WTC11 (cell line): ENCODE results near the gene OXNAD1. TPM values are rescaled to one million over a fixed set of nuclear protein-coding genes. Genes with fewer than 3 reads are reported as not detected.

Experiments used
- ATAC-seq: fragments of 200-7000 bp; cut with Tn5 transposase; 2 replicates; pipeline ENCODE4 v1.10.0; 2021; ENCODE audit warnings: mild to moderate bottlenecking, moderate library complexity
- CTCF ChIA-PET: fragments of 300-600 bp; sonication (Branson Sonifier 250); formaldehyde crosslinking; loops from one replicate; lab custom pipeline; 2021; ENCODE audit warnings: antibody characterized with exemption; lab: Charles Lee
- POLR2A ChIA-PET: fragments of 350-600 bp; sonication (Branson Sonifier 250); formaldehyde crosslinking; loops from one replicate; lab custom pipeline; 2021; ENCODE audit warnings: antibody characterized with exemption; lab: Charles Lee
- DNase-seq: peaks from one replicate; pipeline ENCODE4 v3.0.0; 2021; ENCODE audit warnings: low spot score
- H3K27ac Mint-ChIP-seq: 2 replicates; pipeline ENCODE4 v1.8.0; 2021; ENCODE audit warnings: mixed read lengths
- H3K27me3 Mint-ChIP-seq: 2 replicates; pipeline ENCODE4 v1.8.0; 2021; ENCODE audit warnings: low read depth, mild to moderate bottlenecking, moderate library complexity, mixed read lengths
- H3K36me3 Mint-ChIP-seq: 2 replicates; pipeline ENCODE4 v1.8.0; 2021; ENCODE audit warnings: mixed read lengths
- H3K4me1 Mint-ChIP-seq: 2 replicates; pipeline ENCODE4 v1.8.0; 2022; ENCODE audit warnings: mixed read lengths
- H3K4me3 Mint-ChIP-seq: 2 replicates; pipeline ENCODE4 v1.8.0; 2021; ENCODE audit warnings: mild to moderate bottlenecking, moderate library complexity, mixed read lengths
- H3K9me3 Mint-ChIP-seq: 2 replicates; pipeline ENCODE4 v1.8.0; 2021; ENCODE audit warnings: mixed read lengths
- CBFB ChIP-seq: sonication (generic); formaldehyde crosslinking; IDR thresholded peaks from 2 replicates; pipeline ENCODE4 v1.8.1; 2022; ENCODE audit warnings: mild to moderate bottlenecking, low read depth, missing genetic modification reagents
- ELF4 ChIP-seq: sonication (generic); formaldehyde crosslinking; IDR thresholded peaks from 2 replicates; pipeline ENCODE4 v1.8.1; 2022; ENCODE audit warnings: low read depth, mild to moderate bottlenecking, moderate library complexity, missing genetic modification reagents
- FOXK1 ChIP-seq: sonication (generic); formaldehyde crosslinking; IDR thresholded peaks from 2 replicates; pipeline ENCODE4 v1.8.0; 2022; ENCODE audit warnings: mild to moderate bottlenecking, moderate library complexity, missing genetic modification reagents
- GRHL2 ChIP-seq: fragments of 250-450 bp; sonication (Bioruptor Pico); IDR thresholded peaks from 2 replicates; pipeline ENCODE4 v1.8.0; 2022; ENCODE audit warnings: mild to moderate bottlenecking, moderate library complexity; ENCODE audit not compliant: insufficient replicate concordance, severe bottlenecking
- GTF2I ChIP-seq: fragments of 250-450 bp; sonication (Bioruptor Pico); conservative IDR thresholded peaks from 2 replicates; pipeline ENCODE4 v1.4.0; 2021; ENCODE audit warnings: mild to moderate bottlenecking
- MLX ChIP-seq: sonication (generic); formaldehyde crosslinking; IDR thresholded peaks from 2 replicates; pipeline ENCODE4 v1.8.1; 2023; ENCODE audit warnings: mild to moderate bottlenecking, missing genetic modification reagents, moderate library complexity
- TP53 ChIP-seq: sonication (generic); formaldehyde crosslinking; IDR thresholded peaks from 2 replicates; pipeline ENCODE4 v1.8.1; 2023; ENCODE audit warnings: mild to moderate bottlenecking, missing genetic modification reagents
- ZBTB21 ChIP-seq: sonication (generic); formaldehyde crosslinking; IDR thresholded peaks from 2 replicates; pipeline ENCODE4 v1.8.1; 2023; ENCODE audit warnings: mild to moderate bottlenecking, missing genetic modification reagents, borderline replicate concordance
- ZNF121 ChIP-seq: sonication (generic); formaldehyde crosslinking; IDR thresholded peaks from 2 replicates; pipeline ENCODE4 v1.8.0; 2023; ENCODE audit warnings: missing genetic modification reagents
- ZNF317 ChIP-seq: sonication (generic); formaldehyde crosslinking; IDR thresholded peaks from 2 replicates; pipeline ENCODE4 v1.8.1; 2023; ENCODE audit warnings: low read depth, mild to moderate bottlenecking, moderate library complexity, missing genetic modification reagents, borderline replicate concordance
- ZNF396 ChIP-seq: fragments of 250-450 bp; sonication (Bioruptor Pico); IDR thresholded peaks from 2 replicates; pipeline ENCODE4 v1.8.0; 2021; ENCODE audit warnings: mild to moderate bottlenecking, moderate library complexity, borderline replicate concordance
- total RNA-seq: library from RNA; stranded (reverse); gene quantifications from 3 replicates; pipeline ENCODE4 v1.2.3, GENCODE V29; 2021
- TF ChIP-seq, protein P1 (sequence below): sonication (generic); formaldehyde crosslinking; IDR thresholded peaks from 2 replicates; pipeline ENCODE4 v1.8.1; 2023; ENCODE audit warnings: mild to moderate bottlenecking, missing genetic modification reagents, borderline replicate concordance
- TF ChIP-seq, protein P2 (sequence below): sonication (generic); formaldehyde crosslinking; IDR thresholded peaks from 2 replicates; pipeline ENCODE4 v1.8.1; 2022; ENCODE audit warnings: mild to moderate bottlenecking, missing genetic modification reagents, moderate library complexity, borderline replicate concordance
- TF ChIP-seq, protein P3 (sequence below): fragments of 250-450 bp; sonication (Bioruptor Pico); conservative IDR thresholded peaks from 2 replicates; pipeline ENCODE4 v1.9.0; 2021; ENCODE audit warnings: mild to moderate bottlenecking
- TF ChIP-seq, protein P4 (sequence below): sonication (generic); formaldehyde crosslinking; IDR thresholded peaks from 2 replicates; pipeline ENCODE4 v1.8.1; 2023; ENCODE audit warnings: mild to moderate bottlenecking, moderate library complexity, missing genetic modification reagents
- TF ChIP-seq, protein P5 (sequence below): sonication (generic); formaldehyde crosslinking; IDR thresholded peaks from 2 replicates; pipeline ENCODE4 v1.8.1; 2022; ENCODE audit warnings: missing genetic modification reagents, borderline replicate concordance
- TF ChIP-seq, protein P6 (sequence below): fragments of 250-450 bp; sonication (Bioruptor Pico); IDR thresholded peaks from 2 replicates; pipeline ENCODE4 v1.9.0; 2021; ENCODE audit warnings: mild to moderate bottlenecking

OXNAD1 gene
- total RNA-seq, 1 experiment from 2014 or later: 21.7 TPM

GRCh38 chr3:16224325-16224724 lies 40.7 kb upstream of the OXNAD1 start (continued):
- TF ChIP-seq, protein P1, sequence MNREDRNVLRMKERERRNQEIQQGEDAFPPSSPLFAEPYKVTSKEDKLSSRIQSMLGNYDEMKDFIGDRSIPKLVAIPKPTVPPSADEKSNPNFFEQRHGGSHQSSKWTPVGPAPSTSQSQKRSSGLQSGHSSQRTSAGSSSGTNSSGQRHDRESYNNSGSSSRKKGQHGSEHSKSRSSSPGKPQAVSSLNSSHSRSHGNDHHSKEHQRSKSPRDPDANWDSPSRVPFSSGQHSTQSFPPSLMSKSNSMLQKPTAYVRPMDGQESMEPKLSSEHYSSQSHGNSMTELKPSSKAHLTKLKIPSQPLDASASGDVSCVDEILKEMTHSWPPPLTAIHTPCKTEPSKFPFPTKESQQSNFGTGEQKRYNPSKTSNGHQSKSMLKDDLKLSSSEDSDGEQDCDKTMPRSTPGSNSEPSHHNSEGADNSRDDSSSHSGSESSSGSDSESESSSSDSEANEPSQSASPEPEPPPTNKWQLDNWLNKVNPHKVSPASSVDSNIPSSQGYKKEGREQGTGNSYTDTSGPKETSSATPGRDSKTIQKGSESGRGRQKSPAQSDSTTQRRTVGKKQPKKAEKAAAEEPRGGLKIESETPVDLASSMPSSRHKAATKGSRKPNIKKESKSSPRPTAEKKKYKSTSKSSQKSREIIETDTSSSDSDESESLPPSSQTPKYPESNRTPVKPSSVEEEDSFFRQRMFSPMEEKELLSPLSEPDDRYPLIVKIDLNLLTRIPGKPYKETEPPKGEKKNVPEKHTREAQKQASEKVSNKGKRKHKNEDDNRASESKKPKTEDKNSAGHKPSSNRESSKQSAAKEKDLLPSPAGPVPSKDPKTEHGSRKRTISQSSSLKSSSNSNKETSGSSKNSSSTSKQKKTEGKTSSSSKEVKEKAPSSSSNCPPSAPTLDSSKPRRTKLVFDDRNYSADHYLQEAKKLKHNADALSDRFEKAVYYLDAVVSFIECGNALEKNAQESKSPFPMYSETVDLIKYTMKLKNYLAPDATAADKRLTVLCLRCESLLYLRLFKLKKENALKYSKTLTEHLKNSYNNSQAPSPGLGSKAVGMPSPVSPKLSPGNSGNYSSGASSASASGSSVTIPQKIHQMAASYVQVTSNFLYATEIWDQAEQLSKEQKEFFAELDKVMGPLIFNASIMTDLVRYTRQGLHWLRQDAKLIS: no peak

GRCh38 chr3:16227566-16227965 lies 37.4 kb upstream of the OXNAD1 start:
- H3K9me3 Mint-ChIP-seq: peaks cover 9% of the 10 kb centered on the region
- H3K4me1 Mint-ChIP-seq: no peaks in the 10 kb centered on the region; the same call in 1 of the 2 replicates
- no peak for TF ChIP-seq GTF2I (CRISPR knock-in tag)
- no peak for TF ChIP-seq GRHL2 (CRISPR knock-in tag)
- TF ChIP-seq ZNF396 (CRISPR knock-in tag): no peak
- no peak for TF ChIP-seq ZNF317 (CRISPR knock-in tag)
- TF ChIP-seq ZNF121: no peak
- no peak for TF ChIP-seq TP53 (CRISPR knock-in tag)
- no peak for TF ChIP-seq ZBTB21 (CRISPR knock-in tag)
- no peak for TF ChIP-seq MLX (CRISPR knock-in tag)
- TF ChIP-seq, protein P2, sequence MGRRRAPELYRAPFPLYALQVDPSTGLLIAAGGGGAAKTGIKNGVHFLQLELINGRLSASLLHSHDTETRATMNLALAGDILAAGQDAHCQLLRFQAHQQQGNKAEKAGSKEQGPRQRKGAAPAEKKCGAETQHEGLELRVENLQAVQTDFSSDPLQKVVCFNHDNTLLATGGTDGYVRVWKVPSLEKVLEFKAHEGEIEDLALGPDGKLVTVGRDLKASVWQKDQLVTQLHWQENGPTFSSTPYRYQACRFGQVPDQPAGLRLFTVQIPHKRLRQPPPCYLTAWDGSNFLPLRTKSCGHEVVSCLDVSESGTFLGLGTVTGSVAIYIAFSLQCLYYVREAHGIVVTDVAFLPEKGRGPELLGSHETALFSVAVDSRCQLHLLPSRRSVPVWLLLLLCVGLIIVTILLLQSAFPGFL (CRISPR knock-in tag): no peak
- TF ChIP-seq, protein P3, sequence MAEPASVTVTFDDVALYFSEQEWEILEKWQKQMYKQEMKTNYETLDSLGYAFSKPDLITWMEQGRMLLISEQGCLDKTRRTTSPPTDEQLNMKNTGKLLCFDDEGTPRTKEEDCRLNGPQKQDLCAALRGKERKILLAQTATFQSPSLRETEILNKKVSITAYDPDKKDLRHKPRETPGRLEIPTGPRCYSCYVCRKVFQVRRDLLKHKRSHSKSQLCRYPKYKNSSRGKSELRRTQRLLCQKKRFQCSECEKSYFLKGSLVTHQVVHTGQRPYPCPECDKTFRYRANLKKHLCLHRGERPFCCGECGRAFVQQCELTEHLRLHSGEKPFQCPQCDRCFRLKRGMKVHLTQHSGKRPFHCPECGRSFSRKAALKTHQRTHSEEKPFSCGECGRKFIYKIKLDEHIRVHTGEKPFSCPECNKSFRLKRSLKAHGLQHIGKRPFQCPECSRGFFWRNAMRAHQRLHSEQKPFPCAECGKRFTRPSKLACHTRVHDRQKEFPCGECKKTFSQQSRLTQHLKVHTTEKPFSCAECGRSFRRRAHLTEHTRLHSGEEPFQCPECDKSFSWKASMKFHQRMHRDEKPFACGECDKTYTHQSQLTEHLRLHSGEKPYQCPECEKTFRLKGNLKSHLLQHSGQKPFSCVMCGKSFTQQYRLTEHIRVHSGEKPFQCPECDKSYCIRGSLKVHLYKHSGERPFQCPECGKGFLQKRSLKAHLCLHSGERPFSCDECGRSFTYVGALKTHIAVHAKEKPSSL (CRISPR knock-in tag): no peak
- no peak for DNase-seq
- no peak for ATAC-seq
- no peak overlapping the region for H3K4me3 Mint-ChIP-seq
- no peaks in the 10 kb centered on the region for H3K27me3 Mint-ChIP-seq
- no peak overlapping the region for H3K27ac Mint-ChIP-seq
- ChIA-PET POLR2A (no interaction called here), CTCF (no interaction called here)
- H3K36me3 Mint-ChIP-seq: no peaks in the 10 kb centered on the region

DNA sequence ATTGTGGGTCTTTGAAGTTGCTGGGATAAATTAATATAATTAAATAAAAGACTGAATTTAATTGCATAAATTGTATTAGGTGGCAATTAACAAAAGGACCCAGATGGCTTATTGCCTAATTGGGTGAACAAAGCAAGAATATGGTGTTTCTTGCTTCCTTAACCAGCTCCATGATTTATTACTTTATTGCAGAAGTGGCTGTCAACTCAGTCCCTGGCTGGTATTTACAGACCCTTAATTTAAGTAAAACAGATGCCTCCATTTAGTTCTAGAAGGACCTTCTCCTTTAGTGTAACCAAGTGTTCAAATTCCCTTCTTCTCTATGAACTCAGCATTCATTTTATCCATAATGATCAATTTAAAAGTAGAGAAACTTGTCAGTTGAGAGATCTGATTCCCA lies 35.3 kb upstream of the OXNAD1 start:
- Mint-ChIP-seq H3K27ac (no peak overlapping the region), H3K27me3 (no peaks in the 10 kb centered on the region), H3K4me1 (no peaks in the 10 kb centered on the region; the same call in 1 of the 2 replicates), H3K36me3 (no peaks in the 10 kb centered on the region), H3K9me3 (peaks cover 9% of the 10 kb centered on the region), H3K4me3 (no peak overlapping the region)
- ATAC-seq (no peak), DNase-seq (no peak)
- ChIA-PET POLR2A (no interaction called here), CTCF (no interaction called here)
- TF ChIP-seq FOXK1: no peak
- TF ChIP-seq CBFB (CRISPR knock-in tag): no peak
- TF ChIP-seq, protein P4, sequence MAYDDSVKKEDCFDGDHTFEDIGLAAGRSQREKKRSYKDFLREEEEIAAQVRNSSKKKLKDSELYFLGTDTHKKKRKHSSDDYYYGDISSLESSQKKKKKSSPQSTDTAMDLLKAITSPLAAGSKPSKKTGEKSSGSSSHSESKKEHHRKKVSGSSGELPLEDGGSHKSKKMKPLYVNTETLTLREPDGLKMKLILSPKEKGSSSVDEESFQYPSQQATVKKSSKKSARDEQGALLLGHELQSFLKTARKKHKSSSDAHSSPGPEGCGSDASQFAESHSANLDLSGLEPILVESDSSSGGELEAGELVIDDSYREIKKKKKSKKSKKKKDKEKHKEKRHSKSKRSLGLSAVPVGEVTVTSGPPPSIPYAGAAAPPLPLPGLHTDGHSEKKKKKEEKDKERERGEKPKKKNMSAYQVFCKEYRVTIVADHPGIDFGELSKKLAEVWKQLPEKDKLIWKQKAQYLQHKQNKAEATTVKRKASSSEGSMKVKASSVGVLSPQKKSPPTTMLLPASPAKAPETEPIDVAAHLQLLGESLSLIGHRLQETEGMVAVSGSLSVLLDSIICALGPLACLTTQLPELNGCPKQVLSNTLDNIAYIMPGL (CRISPR knock-in tag): no peak
- TF ChIP-seq ELF4 (CRISPR knock-in tag): no peak
- TF ChIP-seq, protein P5, sequence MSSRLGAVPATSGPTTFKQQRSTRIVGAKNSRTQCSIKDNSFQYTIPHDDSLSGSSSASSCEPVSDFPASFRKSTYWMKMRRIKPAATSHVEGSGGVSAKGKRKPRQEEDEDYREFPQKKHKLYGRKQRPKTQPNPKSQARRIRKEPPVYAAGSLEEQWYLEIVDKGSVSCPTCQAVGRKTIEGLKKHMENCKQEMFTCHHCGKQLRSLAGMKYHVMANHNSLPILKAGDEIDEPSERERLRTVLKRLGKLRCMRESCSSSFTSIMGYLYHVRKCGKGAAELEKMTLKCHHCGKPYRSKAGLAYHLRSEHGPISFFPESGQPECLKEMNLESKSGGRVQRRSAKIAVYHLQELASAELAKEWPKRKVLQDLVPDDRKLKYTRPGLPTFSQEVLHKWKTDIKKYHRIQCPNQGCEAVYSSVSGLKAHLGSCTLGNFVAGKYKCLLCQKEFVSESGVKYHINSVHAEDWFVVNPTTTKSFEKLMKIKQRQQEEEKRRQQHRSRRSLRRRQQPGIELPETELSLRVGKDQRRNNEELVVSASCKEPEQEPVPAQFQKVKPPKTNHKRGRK (CRISPR knock-in tag): no peak
- TF ChIP-seq, protein P6, sequence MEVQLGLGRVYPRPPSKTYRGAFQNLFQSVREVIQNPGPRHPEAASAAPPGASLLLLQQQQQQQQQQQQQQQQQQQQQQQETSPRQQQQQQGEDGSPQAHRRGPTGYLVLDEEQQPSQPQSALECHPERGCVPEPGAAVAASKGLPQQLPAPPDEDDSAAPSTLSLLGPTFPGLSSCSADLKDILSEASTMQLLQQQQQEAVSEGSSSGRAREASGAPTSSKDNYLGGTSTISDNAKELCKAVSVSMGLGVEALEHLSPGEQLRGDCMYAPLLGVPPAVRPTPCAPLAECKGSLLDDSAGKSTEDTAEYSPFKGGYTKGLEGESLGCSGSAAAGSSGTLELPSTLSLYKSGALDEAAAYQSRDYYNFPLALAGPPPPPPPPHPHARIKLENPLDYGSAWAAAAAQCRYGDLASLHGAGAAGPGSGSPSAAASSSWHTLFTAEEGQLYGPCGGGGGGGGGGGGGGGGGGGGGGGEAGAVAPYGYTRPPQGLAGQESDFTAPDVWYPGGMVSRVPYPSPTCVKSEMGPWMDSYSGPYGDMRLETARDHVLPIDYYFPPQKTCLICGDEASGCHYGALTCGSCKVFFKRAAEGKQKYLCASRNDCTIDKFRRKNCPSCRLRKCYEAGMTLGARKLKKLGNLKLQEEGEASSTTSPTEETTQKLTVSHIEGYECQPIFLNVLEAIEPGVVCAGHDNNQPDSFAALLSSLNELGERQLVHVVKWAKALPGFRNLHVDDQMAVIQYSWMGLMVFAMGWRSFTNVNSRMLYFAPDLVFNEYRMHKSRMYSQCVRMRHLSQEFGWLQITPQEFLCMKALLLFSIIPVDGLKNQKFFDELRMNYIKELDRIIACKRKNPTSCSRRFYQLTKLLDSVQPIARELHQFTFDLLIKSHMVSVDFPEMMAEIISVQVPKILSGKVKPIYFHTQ (CRISPR knock-in tag): no peak
